Kidney epithelial cell (primary cell): ENCODE measurements around the gene RSPO3. TPM values are rescaled to one million over a fixed set of nuclear protein-coding genes. Genes with fewer than 3 reads are reported as not detected.

Experiments used
- DNase-seq: peaks from one replicate; pipeline ENCODE4 v3.0.0-alpha.2; 2010; ENCODE audit warnings: low read depth
- H3K27me3 ChIP-seq: 2 replicates; pipeline ENCODE4 v1.6.0; 2011; ENCODE audit warnings: low read length; ENCODE audit not compliant: control insufficient read depth, insufficient read depth
- H3K36me3 ChIP-seq: 2 replicates; pipeline ENCODE4 v1.5.1; 2011; ENCODE audit warnings: low read length; ENCODE audit not compliant: control insufficient read depth, insufficient read depth
- H3K4me3 ChIP-seq: 2 replicates; pipeline ENCODE4 v1.5.1; 2011; ENCODE audit warnings: low read depth, mild to moderate bottlenecking, control low read depth, low read length
- total RNA-seq: library from RNA; depleted of rRNA; stranded (reverse); fragments of >200 nt; gene quantifications from 2 replicates; pipeline ENCODE4 v1.2.3, GENCODE V29; 2015
- TF ChIP-seq, protein P1 (sequence below): IDR thresholded peaks from 2 replicates; pipeline ENCODE4 v1.5.1; 2011; ENCODE audit warnings: mild to moderate bottlenecking, moderate library complexity, low read length, control low read depth, inconsistent platforms; ENCODE audit not compliant: insufficient read depth, poor library complexity, severe bottlenecking

Gene RSPO3, protein sequence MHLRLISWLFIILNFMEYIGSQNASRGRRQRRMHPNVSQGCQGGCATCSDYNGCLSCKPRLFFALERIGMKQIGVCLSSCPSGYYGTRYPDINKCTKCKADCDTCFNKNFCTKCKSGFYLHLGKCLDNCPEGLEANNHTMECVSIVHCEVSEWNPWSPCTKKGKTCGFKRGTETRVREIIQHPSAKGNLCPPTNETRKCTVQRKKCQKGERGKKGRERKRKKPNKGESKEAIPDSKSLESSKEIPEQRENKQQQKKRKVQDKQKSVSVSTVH
- total RNA-seq, result 0.88 and 1.9 TPM in 2 replicates

DNA sequence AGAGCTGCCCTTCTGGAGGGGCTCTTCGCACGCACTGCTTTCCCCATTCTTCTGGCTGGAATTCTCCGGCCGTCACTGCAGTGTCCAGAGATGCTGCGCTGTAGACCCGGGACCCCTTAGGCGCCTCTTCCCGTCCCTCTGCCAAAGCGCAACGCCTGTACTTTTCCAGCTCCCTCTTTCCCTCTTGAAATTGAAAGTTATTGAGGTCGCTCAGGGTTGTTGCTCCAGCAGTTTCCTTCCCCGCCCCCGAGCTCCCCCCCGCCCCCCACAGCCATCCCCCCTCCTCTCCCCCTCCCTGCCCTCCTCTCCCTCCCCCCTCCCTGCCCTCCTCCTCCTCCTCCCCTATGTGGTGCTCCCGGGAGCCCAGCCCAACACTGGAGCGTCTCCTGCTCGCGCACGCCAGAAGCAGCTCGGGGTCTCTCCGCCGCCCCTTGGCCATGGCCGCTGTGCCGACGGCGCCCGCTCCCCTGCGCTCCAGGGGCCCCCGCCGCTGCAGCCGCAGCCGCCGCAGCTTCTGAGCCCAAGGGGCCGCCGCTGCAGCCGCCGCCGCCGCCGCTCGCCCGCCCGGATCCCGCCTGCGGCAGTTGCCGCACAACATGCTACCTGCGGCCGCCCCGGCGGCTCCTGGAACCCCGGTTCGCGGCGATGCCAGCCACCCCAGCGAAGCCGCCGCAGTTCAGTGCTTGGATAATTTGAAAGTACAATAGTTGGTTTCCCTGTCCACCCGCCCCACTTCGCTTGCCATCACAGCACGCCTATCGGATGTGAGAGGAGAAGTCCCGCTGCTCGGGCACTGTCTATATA lies at the start of gene RSPO3:
Gene RSPO3, plus strand, starts transcription at position 374 of the 804 bp plus-strand sequence. CDS start 522 bp downstream, outside the sequence.
- Histone ChIP-seq H3K36me3 (no peaks in the 10 kb centered on the region), H3K4me3 (peak within 1 kb of the TSS; percentile 50), H3K27me3 (peaks cover 32% of the 10 kb centered on the region)
- no peak for DNase-seq
- TF ChIP-seq, protein P1, sequence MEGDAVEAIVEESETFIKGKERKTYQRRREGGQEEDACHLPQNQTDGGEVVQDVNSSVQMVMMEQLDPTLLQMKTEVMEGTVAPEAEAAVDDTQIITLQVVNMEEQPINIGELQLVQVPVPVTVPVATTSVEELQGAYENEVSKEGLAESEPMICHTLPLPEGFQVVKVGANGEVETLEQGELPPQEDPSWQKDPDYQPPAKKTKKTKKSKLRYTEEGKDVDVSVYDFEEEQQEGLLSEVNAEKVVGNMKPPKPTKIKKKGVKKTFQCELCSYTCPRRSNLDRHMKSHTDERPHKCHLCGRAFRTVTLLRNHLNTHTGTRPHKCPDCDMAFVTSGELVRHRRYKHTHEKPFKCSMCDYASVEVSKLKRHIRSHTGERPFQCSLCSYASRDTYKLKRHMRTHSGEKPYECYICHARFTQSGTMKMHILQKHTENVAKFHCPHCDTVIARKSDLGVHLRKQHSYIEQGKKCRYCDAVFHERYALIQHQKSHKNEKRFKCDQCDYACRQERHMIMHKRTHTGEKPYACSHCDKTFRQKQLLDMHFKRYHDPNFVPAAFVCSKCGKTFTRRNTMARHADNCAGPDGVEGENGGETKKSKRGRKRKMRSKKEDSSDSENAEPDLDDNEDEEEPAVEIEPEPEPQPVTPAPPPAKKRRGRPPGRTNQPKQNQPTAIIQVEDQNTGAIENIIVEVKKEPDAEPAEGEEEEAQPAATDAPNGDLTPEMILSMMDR, result no peak

DNA sequence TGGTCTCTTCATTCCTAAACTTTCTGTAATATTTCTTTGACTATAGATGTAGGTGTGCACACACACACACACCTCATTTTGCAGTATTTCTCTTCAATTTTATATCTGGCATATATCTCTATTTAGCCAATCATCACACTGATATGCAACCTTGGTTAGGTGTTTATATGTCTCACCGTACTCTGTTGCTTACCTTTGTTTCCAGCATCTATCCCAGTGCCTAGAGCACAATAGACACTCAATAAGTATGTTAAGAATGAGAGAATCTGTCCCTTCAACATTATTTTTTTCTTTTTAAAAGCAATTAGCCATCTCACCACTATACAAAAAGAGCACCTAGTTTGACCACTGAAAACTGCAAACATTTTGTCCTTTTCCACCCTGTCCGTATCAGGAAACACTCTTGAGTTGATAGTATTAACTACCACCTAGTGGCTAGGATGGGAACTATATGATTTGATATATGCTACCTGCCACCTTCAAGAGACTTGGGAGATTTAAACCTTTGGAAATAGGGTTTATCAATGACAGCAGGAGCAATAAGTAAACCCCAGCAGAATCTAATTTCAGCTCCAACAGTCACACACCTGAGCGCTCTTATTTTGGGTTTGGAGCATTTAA lies 48.7 kb upstream of the RSPO3 start:
- no peak overlapping the region for H3K4me3 ChIP-seq
- H3K27me3 ChIP-seq, result no peaks in the 10 kb centered on the region
- DNase-seq, result peak; percentile 14
- H3K36me3 ChIP-seq, result no peaks in the 10 kb centered on the region
- TF ChIP-seq, protein P1, result peak; percentile 56

DNA sequence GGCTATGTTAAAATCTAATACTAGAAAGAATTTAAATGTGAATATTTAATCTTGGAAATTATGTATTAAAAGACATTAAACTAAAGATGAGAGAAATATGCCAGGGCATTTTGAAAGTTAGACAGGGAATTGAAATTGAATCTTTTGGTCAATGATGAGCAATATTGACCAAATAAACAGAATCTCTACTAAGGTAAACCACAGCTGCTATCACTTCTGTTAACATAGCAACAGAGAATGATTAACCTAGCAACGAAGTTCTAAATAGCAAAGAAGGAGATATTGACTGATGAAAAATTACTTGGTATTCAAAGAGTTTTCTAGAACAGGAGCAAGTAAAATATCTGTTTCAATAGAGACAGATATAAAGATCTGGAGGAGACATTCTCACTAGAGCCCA lies 45.2 kb upstream of the RSPO3 start:
- Histone ChIP-seq H3K4me3 (no peak overlapping the region), H3K27me3 (no peaks in the 10 kb centered on the region), H3K36me3 (no peaks in the 10 kb centered on the region)
- DNase-seq, result no peak
- TF ChIP-seq, protein P1, result no peak

DNA sequence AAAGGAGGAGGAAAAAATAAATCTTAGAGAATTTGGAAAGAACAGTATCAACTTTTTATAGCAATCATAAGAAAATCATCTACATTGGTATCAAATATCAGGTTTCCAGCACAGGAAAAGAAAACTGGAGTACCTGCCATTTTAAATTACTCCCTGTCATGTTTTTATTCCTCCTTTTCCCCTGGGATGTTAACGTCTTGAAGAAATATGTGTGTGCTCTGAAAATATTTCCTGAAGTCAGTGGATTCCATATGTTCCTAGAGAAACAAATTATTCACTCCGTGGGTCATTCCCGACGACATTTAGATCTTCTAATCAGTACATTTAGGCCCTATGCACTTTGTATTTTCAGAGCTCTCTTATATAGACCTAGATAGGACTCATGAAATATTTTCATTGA lies 42.0 kb upstream of the RSPO3 start:
- H3K27me3 ChIP-seq, result no peaks in the 10 kb centered on the region
- DNase-seq, result no peak
- H3K4me3 ChIP-seq, result no peak overlapping the region
- H3K36me3 ChIP-seq, result no peaks in the 10 kb centered on the region
- TF ChIP-seq, protein P1, result no peak

DNA sequence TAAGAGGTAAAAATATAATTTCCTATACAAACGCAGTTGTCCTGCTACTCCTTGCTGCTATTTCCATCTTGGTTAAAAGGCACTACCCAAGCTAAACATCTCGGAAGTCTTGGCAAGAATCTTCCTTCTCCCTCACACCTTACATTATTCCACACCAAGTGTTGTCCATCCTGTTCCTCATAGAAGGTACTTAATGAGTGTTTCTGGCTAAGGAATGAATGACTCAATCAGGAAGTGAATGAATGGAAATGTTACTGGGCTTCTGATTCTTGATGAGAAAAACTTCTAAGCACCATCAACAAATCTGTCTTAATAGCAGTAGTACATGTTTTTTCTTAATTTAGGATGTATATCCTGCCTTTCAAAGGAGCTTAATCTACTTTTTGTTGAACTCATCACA lies 40.6 kb upstream of the RSPO3 start:
- TF ChIP-seq, protein P1, result no peak
- no peak overlapping the region for H3K4me3 ChIP-seq
- H3K27me3 ChIP-seq, result no peaks in the 10 kb centered on the region
- H3K36me3 ChIP-seq, result no peaks in the 10 kb centered on the region
- DNase-seq, result no peak
